Activated CD8-positive, alpha-beta memory T cell treated with anti-CD3 and anti-CD28 coated beads, Interleukin-2, amount 50 U/mL, for 4 hours (primary cell): Measurements from ENCODE around the gene PAPOLA.

Experiments
- DNase-seq: peaks from one replicate; pipeline ENCODE4 v3.0.0-alpha.2; 2020

The PAPOLA gene

DNA sequence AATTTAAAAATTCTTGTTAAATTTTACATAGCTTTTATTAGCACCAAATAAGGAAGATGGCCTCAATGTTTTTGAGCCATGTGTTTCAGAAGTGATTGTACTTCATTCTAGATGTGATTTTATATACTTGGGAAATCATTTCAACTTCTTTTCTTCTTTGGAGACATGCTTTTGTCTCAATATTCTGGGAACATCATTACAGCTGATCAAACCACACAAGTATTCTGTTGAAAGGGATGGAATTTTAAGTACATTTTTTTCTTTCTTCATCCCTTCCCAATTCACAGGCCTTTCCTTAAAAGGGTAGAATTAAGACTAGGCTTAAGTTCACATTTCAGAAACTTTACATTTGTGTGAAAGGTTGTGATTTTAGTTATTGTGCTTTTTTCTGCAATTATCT lies 66.4 kb downstream of the PAPOLA start:
- no peak for DNase-seq

DNA sequence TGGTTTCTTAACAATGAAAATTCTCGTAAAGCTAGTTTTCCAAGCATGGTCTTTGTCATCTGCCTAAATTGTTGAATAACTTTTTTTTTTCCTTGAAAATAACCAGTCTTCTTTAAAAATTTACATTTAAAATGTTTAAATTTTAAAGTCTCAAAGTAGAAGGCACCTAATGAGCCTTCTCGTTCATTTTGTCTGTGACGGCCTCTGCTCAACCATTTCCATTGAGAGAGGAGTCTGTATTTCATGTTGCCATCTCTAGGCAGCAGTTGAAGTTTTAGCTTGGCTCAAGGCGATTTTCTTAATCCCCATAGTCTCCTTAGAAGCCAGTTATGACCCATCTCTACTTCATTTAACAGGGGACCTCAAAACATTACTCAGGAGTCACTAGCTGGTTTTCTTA lies 69.1 kb downstream of the PAPOLA start:
- no peak for DNase-seq

DNA sequence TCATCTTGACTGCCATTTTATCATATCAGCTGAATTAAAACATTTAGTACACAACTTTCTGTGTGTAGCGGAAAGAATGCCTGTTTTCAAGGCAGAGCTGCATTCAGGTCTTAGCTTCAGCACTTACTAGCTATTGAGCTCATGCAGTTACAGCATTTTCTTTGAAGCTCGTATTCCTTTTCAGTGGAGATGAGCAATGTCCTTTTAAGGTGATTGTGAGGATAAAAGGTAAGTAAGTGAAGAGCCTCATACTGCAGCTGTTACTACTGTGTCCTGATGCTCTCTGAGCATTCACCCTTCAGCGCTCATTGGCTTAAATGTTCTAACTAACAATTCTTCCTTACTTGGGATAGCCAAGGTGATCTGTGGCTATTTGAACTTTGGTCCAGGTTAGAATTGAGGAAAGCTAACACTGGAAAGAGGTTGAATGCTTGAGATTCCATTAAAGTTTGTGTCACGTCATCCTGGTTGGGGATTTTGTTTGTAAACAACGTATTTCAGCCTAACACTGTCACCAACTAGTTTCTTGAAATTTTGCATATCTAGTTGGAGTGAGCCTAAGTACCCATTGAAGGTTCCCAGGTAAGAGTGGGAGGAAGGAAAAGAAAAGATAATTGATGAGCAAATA lies 71.4 kb downstream of the PAPOLA start:
- DNase-seq: no peak

DNA sequence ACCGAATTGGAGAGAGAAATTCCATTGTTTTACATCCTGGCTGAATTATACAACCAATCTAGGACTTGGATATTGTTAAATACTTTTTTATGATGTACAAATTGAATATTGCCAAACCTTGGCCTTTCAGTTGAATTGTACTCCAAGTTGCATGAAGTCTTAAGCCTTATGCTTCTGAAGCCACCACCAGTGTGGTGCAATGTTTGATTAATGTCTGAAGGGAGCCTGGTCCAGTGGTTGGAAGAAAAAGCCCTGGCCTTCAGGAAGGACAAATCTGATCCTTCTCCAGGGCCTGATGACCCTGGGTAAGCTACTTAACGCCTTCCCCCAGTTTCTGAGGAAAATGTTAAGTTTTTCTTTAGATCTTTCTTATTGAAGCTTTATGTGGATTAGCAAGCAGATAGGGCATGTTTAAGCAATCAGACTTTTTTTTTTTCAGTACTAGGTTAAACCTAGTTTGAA lies 72.0 kb downstream of the PAPOLA start:
- DNase-seq: no peak

DNA sequence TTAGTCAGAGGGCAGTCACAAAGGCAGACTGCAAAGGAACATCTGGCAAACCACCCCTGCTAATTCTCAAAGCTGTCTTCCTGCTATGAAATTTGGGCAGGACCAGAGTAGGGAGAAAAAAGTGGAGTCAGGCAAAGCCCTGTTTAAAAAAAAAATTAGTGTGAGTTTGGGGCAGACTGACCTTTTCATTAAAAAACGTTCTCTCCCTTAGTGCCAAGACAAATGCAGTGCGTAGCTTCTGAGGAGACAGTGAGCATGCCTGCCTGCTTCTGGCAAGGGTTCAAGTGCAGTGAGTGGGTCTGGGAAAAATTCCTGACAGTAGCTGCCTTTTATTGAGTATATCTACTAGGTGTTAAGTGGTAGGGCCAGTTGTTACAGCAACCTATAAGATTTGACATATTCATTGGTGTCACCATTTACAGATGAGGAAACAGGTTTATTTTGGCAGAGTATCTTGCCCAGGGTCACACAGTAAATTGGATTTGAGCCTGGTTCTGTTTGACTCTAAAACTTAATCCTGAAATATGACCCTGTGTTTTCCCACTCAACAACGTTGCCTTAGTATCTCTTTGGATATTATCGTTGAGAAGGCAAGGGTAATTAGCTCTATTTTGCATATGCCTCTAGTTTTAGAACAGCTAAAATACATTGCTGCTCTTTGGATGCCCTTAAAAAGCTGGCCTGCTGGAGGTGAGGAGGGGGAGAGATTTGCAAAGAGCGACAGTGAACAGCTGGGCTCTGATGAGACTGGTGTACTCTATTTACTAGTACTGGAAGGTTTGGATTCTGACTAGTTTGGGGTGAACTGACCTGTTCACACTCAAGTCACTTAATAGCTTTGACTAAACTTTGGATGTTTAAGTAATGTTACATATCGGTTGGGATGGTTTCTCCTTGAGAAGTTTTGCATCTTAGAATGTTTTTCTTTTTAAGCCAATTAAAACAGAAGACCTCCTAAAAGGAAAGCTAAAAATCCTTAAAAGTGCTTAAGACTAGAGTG lies 72.8 kb downstream of the PAPOLA start:
- no peak for DNase-seq

DNA sequence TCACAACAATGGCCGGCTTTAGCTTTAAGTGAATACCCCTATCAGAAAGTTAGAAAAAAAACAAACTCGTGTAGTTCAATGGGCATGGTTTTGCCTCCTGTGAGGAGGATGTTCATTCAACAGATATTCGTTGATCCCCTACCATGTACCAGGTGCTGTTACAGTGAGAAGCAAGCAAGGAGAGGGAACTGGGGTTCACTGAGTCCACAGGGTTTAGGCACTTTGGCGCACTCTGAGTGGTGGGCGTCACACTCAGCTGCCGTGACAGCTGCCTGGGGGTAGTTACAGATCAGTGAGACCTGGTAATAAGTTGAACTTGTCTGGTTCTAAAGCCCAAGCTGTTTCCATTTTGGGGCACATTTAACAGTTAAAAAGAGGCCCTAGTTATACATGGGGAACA lies 74.2 kb downstream of the PAPOLA start:
- no peak for DNase-seq

DNA sequence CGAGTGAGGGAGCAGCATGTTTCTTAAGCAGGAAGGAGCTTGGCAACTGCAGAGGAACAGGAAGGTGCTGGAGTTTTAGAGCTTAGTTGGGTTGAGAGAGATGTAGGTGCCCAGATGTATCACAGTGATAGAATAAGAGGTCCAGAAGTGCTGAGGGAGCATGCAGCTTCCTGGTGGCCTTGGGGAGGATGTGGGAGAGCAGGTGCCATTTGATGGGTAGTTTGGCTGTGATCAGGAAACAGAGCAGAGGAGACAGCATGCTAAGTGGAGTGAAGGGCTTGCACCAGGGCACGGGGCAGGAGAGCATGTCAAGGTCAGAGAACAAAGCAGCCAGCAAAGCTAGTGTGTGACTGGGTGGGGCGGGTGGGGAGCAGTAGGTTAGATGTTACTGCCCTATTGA lies 74.8 kb downstream of the PAPOLA start:
- no peak for DNase-seq

DNA sequence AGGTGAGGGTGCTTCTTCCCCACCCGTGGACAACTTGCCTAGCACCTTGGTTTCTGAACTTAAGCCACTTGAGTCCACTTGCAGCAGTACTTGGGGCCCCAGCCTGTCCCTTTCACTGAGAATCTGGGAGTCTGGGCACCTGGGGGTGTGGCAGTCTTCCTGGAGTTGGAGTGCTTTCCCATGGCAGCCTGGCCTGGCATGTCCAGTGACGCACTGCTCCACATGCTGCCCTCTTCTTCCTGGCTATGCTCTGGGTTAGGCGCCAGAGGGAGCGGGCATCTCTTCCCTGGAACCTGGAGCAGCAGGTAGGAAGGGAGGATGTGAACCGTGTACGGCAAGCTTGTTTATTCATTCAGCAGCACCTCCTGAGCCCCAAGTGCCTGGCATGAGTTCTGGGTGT lies 76.4 kb downstream of the PAPOLA start:
- DNase-seq: no peak

DNA sequence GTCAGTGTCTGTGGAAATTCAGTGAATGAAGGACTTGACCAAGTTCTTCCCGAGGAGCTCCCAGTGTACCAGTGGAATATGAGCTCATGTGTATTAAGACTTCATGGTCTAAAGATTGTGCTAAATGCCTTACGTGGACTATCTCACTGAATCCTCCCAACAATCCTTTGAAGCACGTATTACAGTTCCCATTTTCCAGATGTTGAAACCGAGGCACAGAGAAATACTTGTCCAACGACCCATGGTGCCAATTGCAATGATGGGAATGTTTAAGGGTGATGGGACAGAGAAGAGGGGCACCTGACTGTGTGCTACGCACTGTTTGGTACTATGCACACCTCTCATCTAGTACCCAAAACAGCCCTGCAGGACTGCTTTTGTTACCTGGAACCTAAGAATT lies 77.2 kb downstream of the PAPOLA start:
- DNase-seq: no peak

DNA sequence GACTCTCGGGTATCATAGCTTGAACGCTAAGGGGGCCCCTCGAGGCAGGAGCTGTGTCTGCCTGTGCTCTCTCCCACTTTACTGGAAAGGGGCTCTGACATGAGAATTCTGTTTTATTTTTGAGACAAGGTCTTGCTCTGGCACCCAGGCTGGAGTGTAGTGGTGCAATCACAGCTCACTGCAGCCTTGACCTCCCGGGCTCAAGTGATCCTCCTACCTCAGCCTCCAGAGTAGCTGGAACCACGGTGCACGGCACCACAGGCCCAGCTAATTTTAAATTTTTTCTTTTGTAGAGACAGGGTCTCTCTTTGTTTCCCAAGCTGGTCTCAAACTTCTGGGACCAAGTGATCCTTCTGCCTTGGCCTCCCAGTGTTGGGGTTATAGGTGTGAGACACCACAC lies 77.7 kb downstream of the PAPOLA start:
- no peak for DNase-seq

DNA sequence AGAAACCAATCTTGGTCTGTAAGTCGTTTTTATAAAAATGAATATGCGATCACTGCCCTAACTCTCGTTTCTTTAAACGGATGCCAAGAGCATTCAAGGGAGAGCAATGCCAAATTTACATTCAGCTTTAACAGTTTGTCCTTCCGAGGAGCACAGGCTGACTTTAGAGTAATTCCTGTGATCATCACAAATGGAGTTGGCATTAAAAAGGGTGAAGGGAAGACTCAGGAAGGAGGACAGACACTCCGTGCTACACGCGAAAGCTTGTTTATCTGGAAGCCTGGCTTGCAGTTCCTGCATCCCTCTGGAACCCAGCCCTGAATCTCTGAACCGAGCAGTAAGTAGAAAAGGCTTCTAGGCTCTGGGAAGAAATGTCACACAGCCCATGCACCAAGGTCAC lies 78.4 kb downstream of the PAPOLA start:
- DNase-seq: no peak

DNA sequence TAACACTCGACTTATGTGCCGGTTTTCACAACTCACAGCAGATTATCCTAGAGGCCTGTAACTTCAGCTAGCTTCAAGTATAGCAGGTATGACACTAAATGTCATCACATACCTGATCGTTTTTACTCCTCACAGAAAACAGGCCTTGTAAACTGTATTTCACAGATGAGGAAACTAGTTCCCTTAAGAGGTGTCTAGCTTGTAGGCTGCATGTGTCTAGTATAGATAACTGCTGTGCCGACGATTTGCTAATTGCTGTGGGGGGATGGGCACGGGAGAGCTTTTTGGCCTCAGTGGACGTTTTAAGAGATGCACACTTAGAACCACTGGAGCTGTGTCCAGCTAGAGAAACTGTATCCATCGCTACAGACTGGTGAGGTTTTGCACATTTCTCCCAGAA lies 78.8 kb downstream of the PAPOLA start:
- DNase-seq: no peak

DNA sequence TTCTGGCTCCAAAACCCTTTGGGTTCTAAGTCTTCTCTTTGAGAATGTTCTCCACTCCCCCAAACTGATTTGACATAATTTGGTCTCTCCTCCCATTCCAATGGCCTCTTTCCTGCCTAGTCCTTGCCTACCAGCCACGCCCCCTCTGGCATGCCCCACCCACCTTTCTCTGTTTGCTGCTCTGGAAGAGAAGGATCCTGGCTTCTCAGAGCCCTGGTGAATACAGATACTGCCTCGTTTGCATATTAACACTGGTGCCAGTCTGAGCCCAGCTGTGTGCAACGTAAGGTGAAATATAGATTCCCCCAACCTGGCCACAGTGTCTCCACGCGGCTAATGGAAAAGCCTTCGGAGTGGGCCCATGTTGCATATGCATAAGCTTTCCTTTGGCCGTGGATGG lies 79.7 kb downstream of the PAPOLA start:
- no peak for DNase-seq

DNA sequence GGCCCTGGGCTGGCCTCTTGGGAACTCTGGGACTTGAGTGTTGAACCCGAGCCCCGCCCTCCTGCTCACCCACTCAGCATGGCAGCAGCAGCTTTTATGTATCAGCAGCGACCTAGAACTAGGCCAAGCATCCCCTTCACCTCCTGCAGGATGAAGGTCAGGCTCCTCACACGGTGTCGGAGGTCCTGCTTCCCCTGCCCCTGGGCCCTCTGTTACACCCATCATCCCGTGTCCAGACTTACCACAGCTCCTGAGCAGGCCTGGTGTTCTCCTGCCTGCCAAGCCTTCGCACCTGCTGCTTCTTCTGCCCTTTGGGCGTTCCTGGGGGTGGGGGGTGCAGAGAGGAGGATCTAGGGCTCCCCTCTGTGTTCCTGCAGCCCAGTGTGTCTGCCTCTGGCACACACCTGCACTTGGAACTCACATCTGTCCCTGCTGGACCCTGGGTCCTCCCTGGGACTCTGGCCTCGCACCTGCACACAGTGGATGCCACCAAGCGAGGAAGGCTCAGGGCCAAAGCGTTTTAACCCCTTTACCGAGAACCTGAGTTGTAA lies 80.3 kb downstream of the PAPOLA start:
- DNase-seq: no peak

DNA sequence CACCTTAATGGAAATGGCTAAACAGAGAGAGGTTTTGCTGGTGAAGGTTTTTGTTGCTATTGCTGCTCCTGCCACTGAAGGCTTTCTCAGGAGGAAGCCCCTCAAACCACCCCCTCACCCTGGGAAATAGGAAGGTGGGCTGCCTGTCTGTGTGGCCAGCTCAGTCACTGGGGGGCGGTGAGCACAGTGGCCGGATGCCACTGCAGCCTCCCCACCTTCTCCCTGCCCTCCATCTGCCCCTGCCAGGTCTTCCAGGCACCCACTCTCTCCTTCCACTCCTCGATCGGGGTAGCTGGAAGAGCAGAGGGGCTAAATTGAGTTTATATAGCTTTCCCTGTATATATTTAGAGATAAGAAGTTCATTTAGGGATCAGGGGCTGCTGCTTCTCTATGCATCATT lies 80.8 kb downstream of the PAPOLA start:
- no peak for DNase-seq

DNA sequence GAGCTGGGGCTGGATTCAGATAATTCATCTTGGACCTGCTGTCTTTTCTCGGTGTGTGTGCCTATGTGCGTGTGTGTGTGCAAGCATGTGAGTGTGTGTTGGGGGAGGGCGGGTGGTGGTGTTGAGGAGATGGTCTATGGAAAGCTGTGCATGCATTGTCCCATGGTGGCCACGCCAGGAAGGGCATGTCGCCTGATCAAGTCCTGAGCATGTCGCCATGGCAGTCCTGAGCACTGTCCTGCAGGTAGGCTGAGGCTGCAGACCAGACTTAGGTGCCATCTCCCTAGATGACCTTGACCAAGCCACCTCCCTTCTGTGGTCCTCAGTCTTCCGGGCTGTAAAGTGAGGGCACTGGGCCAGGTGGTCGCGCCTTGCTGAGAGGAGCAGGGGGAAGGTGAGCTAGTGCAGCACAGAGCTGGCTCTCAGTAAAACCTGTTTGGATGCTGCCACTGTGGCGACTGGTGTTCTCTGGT lies 81.4 kb downstream of the PAPOLA start:
- no peak for DNase-seq

DNA sequence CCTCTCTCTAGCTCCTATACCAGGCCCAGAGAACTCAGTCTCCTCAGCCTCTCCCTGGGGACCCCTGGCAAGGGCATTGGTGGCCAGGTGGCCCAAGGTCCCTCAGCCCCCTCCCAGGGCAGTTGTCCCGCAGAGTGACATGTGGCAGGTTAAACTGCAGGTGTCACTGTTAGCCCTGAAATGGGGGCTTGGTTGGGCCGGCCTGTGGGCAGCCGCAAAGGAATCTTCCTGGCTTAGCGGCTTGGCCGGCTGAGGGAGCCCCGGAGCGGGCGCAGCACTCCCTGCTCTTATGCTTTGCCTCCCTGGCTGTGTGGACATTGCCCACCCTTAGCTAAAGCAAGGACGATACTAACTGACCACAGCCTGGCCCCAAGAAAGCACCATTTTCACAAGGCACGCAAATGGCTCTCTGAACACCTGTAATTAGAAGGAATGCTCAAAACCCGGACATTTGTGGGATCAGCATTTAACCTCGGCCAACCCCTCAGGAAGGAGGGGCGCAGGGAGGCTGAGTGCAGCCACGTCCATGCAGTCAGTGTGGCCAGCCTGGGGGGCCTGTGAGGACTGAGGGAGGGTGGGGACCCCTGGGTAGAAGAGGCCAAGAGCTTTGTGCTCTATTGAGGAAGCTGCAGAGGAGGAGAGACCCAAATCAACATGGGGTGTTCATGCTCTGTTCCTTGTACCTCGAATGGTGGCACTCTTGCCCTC lies 82.2 kb downstream of the PAPOLA start:
- no peak for DNase-seq

DNA sequence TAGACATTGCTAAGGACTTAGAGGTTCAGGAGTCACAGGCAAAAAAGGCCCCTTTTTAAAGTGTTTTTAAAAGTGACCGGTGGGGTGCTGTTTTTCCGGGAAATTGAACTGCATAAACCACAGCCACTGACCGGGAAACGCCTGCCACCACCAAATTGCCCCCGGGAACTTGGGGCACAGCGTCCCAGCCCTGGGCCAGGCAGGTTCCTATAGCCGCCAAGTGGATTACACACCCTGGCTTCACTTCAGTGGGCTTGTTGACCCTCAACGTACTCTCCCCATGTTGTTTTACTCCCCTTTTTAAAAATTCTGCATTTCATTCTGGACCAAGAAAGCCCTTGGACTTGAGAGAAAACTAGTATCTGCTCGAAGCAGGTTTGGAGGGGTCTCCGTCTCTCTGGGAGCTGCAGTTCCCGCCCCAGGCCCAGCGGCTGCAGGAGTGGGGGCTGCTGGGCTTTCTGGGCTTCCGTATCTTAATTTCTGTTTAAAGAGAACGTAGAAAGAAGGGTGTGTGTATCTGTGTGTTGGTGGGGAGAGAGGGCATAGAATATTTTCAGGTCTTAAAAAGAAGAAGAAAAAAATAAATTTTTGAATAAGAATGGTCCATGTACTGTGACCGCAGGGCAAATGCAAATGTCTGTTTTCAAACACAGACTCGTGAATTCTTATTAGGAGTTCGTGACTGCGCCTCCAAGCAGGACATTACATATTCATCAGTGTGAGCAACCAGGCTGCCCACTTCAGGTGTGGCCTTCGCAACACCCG lies 82.9 kb downstream of the PAPOLA start:
- DNase-seq: no peak

DNA sequence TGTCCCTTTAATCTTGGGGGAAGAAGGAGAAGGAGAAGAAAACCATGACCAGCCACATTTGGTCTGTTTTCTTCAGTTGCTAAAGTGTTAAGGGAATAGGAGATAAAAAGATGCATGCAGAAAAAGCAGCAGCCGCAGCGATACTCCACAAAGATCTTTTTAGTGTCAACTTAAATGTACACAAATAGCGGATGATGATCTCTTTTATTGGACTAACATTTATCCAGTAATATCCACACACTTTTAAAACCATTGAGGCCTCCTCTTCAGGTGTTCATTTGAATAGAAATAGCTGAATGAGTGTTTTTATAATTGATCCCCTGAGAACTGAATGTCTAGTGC lies 83.5 kb downstream of the PAPOLA start:
- DNase-seq: no peak

DNA sequence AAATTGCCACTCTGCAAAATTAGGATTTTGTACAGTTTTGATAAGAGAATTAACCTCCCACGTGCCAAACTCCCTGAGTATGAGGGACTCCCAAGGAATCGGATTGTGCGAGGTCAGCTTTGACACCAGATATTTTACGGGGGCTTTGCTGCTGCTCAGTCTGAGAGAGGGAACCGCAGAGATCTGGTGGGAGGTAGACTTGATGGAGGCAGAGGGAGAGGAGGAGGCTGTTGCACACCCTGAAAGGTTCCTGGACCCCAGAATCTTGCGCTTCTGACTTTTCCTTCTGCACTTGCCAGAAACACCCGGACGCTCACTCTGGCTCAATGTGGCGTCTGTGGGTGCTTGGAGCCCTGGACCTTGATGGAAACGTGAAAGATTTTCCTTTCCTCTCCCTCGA lies 83.9 kb downstream of the PAPOLA start:
- DNase-seq: no peak

DNA sequence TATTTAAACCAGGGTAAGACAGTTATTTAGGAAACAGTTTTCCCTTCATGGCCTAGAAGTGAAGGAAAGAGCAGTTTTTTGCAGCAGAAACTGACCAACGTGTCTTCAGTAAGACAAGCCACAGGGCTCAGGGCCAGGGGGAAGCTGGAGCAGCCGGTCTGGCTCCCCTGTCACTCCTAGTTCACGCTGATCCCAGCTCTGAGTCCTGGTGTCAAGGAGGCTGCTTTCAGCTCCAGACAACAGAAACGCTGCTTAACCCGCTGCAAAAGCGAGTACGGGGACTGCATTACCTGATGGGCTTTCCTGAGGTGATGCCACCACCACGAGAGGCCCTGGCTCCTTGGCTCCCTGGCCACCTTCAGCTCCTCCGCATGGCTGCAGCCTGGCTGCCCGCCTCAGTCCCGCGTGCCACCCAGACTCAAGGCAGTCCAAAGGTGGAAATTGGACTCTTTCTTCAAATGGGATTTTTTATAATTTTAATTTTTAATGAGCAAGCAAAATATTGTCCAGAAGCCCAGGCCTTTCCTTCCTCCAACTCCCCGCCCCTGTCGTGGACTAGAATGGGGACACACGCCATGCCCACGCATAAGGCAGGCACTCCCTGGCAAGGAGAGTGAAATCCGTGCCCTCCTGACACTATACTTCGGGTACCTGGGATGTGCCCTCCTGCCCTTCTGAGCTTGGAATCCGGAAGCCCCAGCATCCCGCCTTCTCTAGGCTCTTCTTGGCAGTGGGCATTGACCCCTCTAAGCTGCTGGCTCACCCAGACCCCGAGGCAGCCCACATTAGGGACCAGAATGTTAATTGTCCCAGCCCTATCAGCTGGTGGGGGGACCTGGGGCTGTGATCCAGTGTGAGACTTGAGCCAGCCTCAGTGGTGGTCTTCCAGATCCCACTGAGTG lies 85.0 kb downstream of the PAPOLA start:
- DNase-seq: no peak
